Activated B cell treated with CpG ODN at 0.5 μM for 24 hours (primary cell): Measurements from ENCODE around the gene SLC26A4. TPM values are rescaled to one million over a fixed set of nuclear protein-coding genes. Genes with fewer than 3 reads are reported as not detected.

ENCODE experiments used
- ATAC-seq: fragments of 200-7000 bp; cut with Tn5 transposase; one replicate; pipeline ENCODE4 v1.10.0; 2021; ENCODE audit warnings: low read depth, mild to moderate bottlenecking, moderate library complexity
- CTCF ChIA-PET: fragments of 350-600 bp; sonication (Branson Sonifier 250); formaldehyde crosslinking; loops from one replicate; lab custom pipeline; 2021; ENCODE audit warnings: antibody characterized with exemption; lab: Charles Lee
- POLR2A ChIA-PET: fragments of 350-600 bp; sonication (Branson Sonifier 250); formaldehyde crosslinking; loops from one replicate; lab custom pipeline; 2021; ENCODE audit warnings: antibody characterized with exemption; lab: Charles Lee
- DNase-seq: peaks from one replicate; pipeline ENCODE4 v3.0.0; 2022
- H3K27ac Mint-ChIP-seq: one replicate; pipeline ENCODE4 v1.8.0; 2020; ENCODE audit warnings: mixed read lengths
- H3K27me3 Mint-ChIP-seq: one replicate; pipeline ENCODE4 v1.8.0; 2021; ENCODE audit warnings: mixed read lengths
- H3K36me3 Mint-ChIP-seq: one replicate; pipeline ENCODE4 v1.8.0; 2021; ENCODE audit warnings: low read depth, mixed read lengths
- H3K4me1 Mint-ChIP-seq: one replicate; pipeline ENCODE4 v1.8.0; 2021; ENCODE audit warnings: mixed read lengths
- H3K4me3 Mint-ChIP-seq: one replicate; pipeline ENCODE4 v1.8.0; 2020; ENCODE audit warnings: mild to moderate bottlenecking, mixed read lengths
- H3K9me3 Mint-ChIP-seq: one replicate; pipeline ENCODE4 v1.8.0; 2020; ENCODE audit warnings: mixed read lengths
- intact Hi-C: fragments of 100-400 bp; cut with micrococcal nuclease; formaldehyde crosslinking; loops from one replicate; pipeline ENCODE4 v1.15.1; 2024
- total RNA-seq: library from RNA; stranded (reverse); gene quantifications from 2 replicates; pipeline ENCODE4 v1.2.3, GENCODE V29; 2022
- TF ChIP-seq, protein P1 (sequence below): fragments of 200-600 bp; IDR thresholded peaks from one replicate; pipeline ENCODE4 v1.8.0; 2022; ENCODE audit warnings: antibody characterized with exemption, mild to moderate bottlenecking

Gene SLC26A4
- total RNA-seq, 1 donor from 2014 or later, result 0.13 TPM

DNA sequence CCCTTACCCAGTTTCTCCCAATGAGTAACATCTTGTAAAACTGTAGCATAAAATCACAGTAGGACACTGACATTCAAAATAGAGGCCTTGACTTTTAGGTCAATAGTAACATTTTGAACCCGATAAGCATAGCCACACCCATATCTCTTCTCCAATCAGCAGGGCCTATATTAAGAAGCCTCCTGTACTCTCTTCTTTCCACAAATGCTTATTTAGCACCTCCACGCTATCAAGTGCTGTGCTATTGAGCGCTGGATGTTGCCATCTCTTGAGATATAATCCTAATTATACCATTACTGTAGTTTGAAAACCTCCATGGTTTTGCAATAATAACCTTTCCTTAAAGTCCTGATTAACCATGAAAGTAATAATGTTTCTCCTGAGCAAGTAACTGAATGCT, 43.2 kb downstream of the SLC26A4 start:
- Mint-ChIP-seq H3K27me3 (peaks cover 6% of the 10 kb centered on the region), H3K4me3 (no peak overlapping the region), H3K9me3 (no peaks in the 10 kb centered on the region), H3K36me3 (no peaks in the 10 kb centered on the region), H3K4me1 (no peaks in the 10 kb centered on the region), H3K27ac (no peak overlapping the region)
- ATAC-seq (no peak), DNase-seq (no peak)
- POLR2A ChIA-PET, result no interaction called here
- TF ChIP-seq, protein P1, sequence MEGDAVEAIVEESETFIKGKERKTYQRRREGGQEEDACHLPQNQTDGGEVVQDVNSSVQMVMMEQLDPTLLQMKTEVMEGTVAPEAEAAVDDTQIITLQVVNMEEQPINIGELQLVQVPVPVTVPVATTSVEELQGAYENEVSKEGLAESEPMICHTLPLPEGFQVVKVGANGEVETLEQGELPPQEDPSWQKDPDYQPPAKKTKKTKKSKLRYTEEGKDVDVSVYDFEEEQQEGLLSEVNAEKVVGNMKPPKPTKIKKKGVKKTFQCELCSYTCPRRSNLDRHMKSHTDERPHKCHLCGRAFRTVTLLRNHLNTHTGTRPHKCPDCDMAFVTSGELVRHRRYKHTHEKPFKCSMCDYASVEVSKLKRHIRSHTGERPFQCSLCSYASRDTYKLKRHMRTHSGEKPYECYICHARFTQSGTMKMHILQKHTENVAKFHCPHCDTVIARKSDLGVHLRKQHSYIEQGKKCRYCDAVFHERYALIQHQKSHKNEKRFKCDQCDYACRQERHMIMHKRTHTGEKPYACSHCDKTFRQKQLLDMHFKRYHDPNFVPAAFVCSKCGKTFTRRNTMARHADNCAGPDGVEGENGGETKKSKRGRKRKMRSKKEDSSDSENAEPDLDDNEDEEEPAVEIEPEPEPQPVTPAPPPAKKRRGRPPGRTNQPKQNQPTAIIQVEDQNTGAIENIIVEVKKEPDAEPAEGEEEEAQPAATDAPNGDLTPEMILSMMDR, result no peak
- CTCF ChIA-PET, result no interaction called here
- intact Hi-C loops, result no loop called here

DNA sequence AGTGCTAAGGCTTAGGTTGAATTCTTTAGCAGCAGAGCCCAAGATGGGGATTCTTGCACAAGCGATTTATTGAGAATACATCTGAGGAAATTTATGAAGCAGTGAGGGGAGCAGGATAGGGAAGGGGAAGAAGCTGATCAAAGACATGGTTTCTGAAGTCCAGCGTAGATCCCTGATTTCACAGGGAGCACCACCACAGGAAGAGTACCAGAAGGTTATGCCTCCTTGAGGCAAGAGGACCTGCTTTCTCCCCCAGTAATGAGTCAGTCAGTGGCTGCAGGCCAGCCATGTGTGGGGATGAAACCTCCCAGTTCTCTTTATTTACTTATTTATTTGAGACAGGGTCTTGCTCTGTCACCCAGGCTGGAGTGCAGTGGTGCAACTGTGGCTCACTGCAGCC, 48.3 kb downstream of the SLC26A4 start:
- ChIA-PET POLR2A (no interaction called here), CTCF (no interaction called here)
- intact Hi-C loops, result no loop called here
- no peak for DNase-seq
- Mint-ChIP-seq H3K27ac (no peak overlapping the region), H3K36me3 (no peaks in the 10 kb centered on the region), H3K9me3 (no peaks in the 10 kb centered on the region), H3K4me3 (no peak overlapping the region), H3K4me1 (no peaks in the 10 kb centered on the region), H3K27me3 (no peaks in the 10 kb centered on the region)
- TF ChIP-seq, protein P1, result no peak
- no peak for ATAC-seq

- Mint-ChIP-seq H3K4me3 (no peak overlapping the region), H3K4me1 (no peaks in the 10 kb centered on the region), H3K36me3 (no peaks in the 10 kb centered on the region), H3K9me3 (no peaks in the 10 kb centered on the region), H3K27me3 (no peaks in the 10 kb centered on the region), H3K27ac (no peak overlapping the region)
- intact Hi-C loops, result no loop called here
- TF ChIP-seq, protein P1, result no peak
- ATAC-seq, result no peak
- CTCF ChIA-PET, result no interaction called here
- no peak for DNase-seq
- POLR2A ChIA-PET, result interaction anchor here (0.6 kb wide), 1 partner anchor 37 kb away, joined by 3 read pairs; no protein-coding TSS in a partner anchor
Measured at GRCh38 chr7:107711301-107711700, 50.7 kb downstream of the SLC26A4 start.

GRCh38 chr7:107712025-107712424, 51.4 kb downstream of the SLC26A4 start:
- no peak for ATAC-seq
- H3K27ac Mint-ChIP-seq, result no peak overlapping the region
- H3K27me3 Mint-ChIP-seq, result no peaks in the 10 kb centered on the region
- no peaks in the 10 kb centered on the region for H3K4me1 Mint-ChIP-seq
- intact Hi-C loops, result no loop called here
- no peaks in the 10 kb centered on the region for H3K36me3 Mint-ChIP-seq
- ChIA-PET POLR2A (interaction anchor here (0.6 kb wide), 1 partner anchor 37 kb away, joined by 3 read pairs; no protein-coding TSS in a partner anchor), CTCF (interaction anchor here (0.9 kb wide), 1 partner anchor 13 kb away, joined by 3 read pairs; no protein-coding TSS in a partner anchor)
- TF ChIP-seq, protein P1, result no peak
- H3K9me3 Mint-ChIP-seq, result no peaks in the 10 kb centered on the region
- DNase-seq, result no peak
- H3K4me3 Mint-ChIP-seq, result no peak overlapping the region

DNA sequence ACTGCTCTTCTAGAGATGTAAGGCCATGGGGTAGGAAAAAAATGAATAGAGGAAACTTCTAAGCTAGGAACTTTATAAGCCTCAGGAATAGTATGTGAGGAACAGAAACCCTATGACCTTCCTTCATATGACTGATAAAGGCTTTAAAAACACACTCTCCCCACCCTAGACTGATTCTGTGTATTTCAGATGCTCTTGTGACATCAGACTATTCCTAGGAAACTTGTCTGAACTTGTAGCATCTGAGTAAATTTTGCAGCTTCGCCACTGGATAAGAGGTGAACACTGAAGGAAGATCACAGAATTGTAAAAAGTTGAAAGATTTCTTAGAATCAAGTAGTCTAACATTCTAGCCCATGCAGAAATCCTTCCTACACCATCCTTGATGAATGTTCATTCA, 52.3 kb downstream of the SLC26A4 start:
- no peak overlapping the region for H3K27ac Mint-ChIP-seq
- H3K4me3 Mint-ChIP-seq, result no peak overlapping the region
- H3K27me3 Mint-ChIP-seq, result no peaks in the 10 kb centered on the region
- H3K9me3 Mint-ChIP-seq, result no peaks in the 10 kb centered on the region
- TF ChIP-seq, protein P1, result no peak
- H3K36me3 Mint-ChIP-seq, result no peaks in the 10 kb centered on the region
- ATAC-seq (no peak), DNase-seq (no peak)
- ChIA-PET CTCF (no interaction called here), POLR2A (interaction anchor here (0.5 kb wide), 1 partner anchor 510 kb away, joined by 5 read pairs; no protein-coding TSS in a partner anchor)
- H3K4me1 Mint-ChIP-seq, result no peaks in the 10 kb centered on the region
- intact Hi-C loops, result no loop called here
